ENCODE data around the gene ADGRV1. TPM values are rescaled to one million over a fixed set of nuclear protein-coding genes. Genes with fewer than 3 reads are reported as not detected.

Gene ADGRV1
- total and polyA plus RNA-seq, 3 donors from 2014 or later = 10.8 to 18.0 (median 12.6) TPM

DNA sequence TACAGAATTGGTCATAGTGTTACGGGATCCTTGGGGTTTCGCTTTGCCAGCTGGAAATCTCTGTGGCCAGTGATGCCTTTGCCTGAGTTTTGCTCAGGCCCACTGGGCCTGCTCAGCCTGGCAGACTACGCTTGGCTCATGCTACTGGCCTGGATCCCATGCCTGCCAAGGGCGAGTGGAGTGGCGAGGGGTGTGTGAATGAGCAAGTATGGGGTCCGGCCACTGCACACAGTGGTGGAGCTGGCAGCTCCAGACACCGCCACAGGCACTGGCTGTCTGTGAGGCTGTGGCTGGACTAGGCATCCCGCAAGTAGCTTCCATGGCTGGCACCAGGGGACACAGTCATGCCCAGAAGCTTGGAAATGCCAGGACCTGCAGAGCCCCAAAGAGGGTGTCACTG is 584.2 kb downstream of the ADGRV1 start:
- TF ChIP-seq, protein P1, sequence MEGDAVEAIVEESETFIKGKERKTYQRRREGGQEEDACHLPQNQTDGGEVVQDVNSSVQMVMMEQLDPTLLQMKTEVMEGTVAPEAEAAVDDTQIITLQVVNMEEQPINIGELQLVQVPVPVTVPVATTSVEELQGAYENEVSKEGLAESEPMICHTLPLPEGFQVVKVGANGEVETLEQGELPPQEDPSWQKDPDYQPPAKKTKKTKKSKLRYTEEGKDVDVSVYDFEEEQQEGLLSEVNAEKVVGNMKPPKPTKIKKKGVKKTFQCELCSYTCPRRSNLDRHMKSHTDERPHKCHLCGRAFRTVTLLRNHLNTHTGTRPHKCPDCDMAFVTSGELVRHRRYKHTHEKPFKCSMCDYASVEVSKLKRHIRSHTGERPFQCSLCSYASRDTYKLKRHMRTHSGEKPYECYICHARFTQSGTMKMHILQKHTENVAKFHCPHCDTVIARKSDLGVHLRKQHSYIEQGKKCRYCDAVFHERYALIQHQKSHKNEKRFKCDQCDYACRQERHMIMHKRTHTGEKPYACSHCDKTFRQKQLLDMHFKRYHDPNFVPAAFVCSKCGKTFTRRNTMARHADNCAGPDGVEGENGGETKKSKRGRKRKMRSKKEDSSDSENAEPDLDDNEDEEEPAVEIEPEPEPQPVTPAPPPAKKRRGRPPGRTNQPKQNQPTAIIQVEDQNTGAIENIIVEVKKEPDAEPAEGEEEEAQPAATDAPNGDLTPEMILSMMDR (IDR thresholded peaks at IDR 0.05) = no peak
- no peak for TF ChIP-seq POLR2A (IDR thresholded peaks at IDR 0.05)
- H3K27me3 ChIP-seq = no peaks in the 10 kb centered on the region
- H3K4me1 ChIP-seq = peaks cover 22% of the 10 kb centered on the region
- WGBS, 2 donors = 95 to 100% methylated on average over 3 to 8 of the region's 8 CpGs
- no peaks in the 10 kb centered on the region for H3K36me3 ChIP-seq (ENCODE audit: low read depth, missing control alignments)
- H3K4me3 ChIP-seq = no peak overlapping the region
- H3K9me3 ChIP-seq = no peaks in the 10 kb centered on the region
- DNase-seq = no peak
- no peak overlapping the region for H3K27ac ChIP-seq
- intact Hi-C loops (cut with DNase I; ENCODE audit: low total_unique reads) = no loop called here

DNA sequence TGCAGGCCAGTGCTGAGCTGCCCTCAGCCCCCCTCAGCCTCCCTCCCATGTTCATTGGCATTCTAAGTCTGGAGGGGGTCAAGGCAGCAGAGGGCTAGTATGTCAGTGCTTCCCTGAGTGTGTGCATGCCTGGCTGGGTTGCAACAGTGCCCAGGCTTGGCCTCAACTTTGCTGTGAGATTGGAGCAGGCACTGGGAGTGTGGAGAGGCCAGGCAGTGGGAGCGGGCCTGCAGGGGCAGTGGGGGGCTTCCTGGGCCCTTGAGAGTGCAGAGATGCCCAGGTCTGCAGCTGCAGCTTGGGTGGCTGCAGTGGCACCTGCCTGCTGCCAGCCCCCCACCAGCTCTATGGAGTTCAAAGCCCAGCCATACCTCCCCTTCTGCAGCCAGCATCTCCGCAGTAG is 585.2 kb downstream of the ADGRV1 start:
- intact Hi-C loops (cut with DNase I; ENCODE audit: low total_unique reads) = no loop called here
- Histone ChIP-seq H3K27ac (no peak overlapping the region), H3K27me3 (no peaks in the 10 kb centered on the region), H3K4me1 (peaks cover 22% of the 10 kb centered on the region), H3K9me3 (no peaks in the 10 kb centered on the region), H3K4me3 (no peak overlapping the region), H3K36me3 (ENCODE audit: low read depth, missing control alignments) (no peaks in the 10 kb centered on the region)
- 60 to 88% methylated on average over 1 to 2 of the region's 2 CpGs for WGBS, 2 donors
- TF ChIP-seq, protein P1 (IDR thresholded peaks at IDR 0.05) = no peak
- TF ChIP-seq POLR2A (IDR thresholded peaks at IDR 0.05) = no peak
- no peak for DNase-seq

DNA sequence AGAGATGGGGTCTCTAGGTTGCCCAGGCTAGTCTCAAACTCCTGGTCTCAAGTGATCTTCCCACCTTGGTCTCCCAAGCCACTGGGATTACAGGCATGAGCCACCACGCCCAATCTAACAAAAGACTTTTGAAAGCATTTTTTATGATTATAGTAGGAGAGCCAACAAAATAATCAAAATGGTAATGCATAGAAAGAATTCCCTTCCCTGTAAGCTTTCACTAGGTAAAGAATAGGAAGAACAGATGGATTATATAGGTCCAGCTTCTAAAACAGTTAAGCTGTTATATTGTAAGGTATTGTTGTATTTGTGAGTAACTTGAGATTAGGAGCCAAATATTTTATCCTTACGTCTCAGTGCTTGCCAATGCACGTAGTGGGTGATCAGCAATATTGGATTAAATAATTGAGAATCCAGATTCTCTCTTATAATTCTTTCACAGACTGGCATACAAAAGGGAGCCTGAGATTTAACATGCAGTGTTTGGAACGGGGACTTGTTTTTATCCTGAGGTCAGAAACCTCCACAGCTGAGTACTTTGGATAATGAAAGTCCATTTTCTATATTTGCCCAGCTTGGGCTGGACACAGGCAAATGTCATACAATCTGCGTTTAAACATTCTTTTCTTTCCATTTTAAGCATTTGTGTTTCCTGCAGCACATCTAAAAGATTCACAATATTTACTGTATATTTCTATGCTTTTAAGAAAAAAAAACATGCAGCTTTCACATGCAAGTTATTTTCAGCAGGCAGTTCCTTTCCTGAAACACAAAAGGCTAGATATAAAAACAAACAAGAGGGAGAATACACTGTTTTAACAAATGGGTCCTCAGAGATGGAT is 586.1 kb downstream of the ADGRV1 start:
- DNase-seq = no peak
- no peak overlapping the region for H3K4me3 ChIP-seq
- H3K9me3 ChIP-seq = no peaks in the 10 kb centered on the region
- H3K27ac ChIP-seq = peak overlapping the region in 1 of 2 donors; percentile 55
- no peaks in the 10 kb centered on the region for H3K36me3 ChIP-seq (ENCODE audit: low read depth, missing control alignments)
- intact Hi-C loops (cut with DNase I; ENCODE audit: low total_unique reads) = no loop called here
- TF ChIP-seq POLR2A (IDR thresholded peaks at IDR 0.05) = no peak
- TF ChIP-seq, protein P1 (IDR thresholded peaks at IDR 0.05) = no peak
- H3K27me3 ChIP-seq = no peaks in the 10 kb centered on the region
- H3K4me1 ChIP-seq = peaks cover 20% of the 10 kb centered on the region
- WGBS, 2 donors = 55 to 66% methylated on average over 5 of the region's 5 CpGs

DNA sequence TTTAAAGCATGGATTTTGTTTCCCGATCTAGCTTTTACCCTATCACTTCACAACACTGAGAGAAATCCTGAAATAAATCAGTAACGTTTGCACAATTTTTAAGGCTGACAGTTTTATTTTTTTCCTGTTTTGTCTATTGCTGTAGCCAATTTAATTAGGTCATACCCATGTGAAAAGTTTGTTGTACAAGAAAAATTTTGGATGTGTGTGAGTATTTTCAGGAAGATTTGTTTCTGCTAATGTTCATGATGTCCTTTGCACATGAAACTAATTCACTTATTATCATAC is 586.7 kb downstream of the ADGRV1 start:
- DNase-seq = no peak
- TF ChIP-seq, protein P1 (IDR thresholded peaks at IDR 0.05) = no peak
- no peak for TF ChIP-seq POLR2A (IDR thresholded peaks at IDR 0.05)
- WGBS, 2 donors = 40 to 41% methylated on average over 2 of the region's 2 CpGs
- Histone ChIP-seq H3K27ac (peak overlapping the region in 1 of 2 donors; percentile 55), H3K27me3 (no peaks in the 10 kb centered on the region), H3K36me3 (ENCODE audit: low read depth, missing control alignments) (no peaks in the 10 kb centered on the region), H3K4me1 (peaks cover 15% of the 10 kb centered on the region), H3K9me3 (no peaks in the 10 kb centered on the region), H3K4me3 (no peak overlapping the region)
- intact Hi-C loops (cut with DNase I; ENCODE audit: low total_unique reads) = no loop called here

DNA sequence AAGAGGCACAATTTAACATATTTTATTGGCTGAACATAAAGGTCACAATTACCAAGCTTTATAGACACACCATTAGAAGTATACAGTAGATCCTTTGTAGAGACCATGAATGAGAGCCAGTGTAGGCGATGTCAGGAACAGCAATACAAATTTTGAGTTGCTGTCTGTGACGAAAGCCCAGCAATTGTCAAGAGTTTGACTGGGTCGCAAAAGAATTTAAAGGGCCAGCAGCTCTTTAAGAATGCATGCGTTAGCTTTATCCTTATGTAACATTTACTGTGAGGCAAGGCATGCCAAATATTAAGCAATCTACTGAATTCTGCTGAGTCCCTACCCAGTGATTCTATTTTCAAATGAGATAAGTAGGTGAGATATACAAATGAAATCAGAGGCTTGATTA is 587.6 kb downstream of the ADGRV1 start:
- WGBS, 2 donors = 74 to 78% methylated on average over 4 of the region's 4 CpGs
- no peaks in the 10 kb centered on the region for H3K9me3 ChIP-seq
- no peak overlapping the region for H3K4me3 ChIP-seq
- H3K27me3 ChIP-seq = no peaks in the 10 kb centered on the region
- H3K36me3 ChIP-seq (ENCODE audit: low read depth, missing control alignments) = no peaks in the 10 kb centered on the region
- intact Hi-C loops (cut with DNase I; ENCODE audit: low total_unique reads) = no loop called here
- no peak overlapping the region for H3K27ac ChIP-seq
- TF ChIP-seq, protein P1 (IDR thresholded peaks at IDR 0.05) = no peak
- no peak for TF ChIP-seq POLR2A (IDR thresholded peaks at IDR 0.05)
- no peak for DNase-seq
- peaks cover 6% of the 10 kb centered on the region for H3K4me1 ChIP-seq
